Left colon (tissue), 2 donors: ENCODE measurements around the gene TMEM185A. TPM values are rescaled to one million over a fixed set of nuclear protein-coding genes. Genes with fewer than 3 reads are reported as not detected.
"Not testable (repeated sequence)": the region's sequence is repeated elsewhere in the genome, so short reads cannot be mapped to it uniquely, and the experiment has no call there.

ENCODE experiments used
- ATAC-seq: fragments of 200-7000 bp; cut with Tn5 transposase; one replicate; pipeline ENCODE4 v1.9.1; 2020; ENCODE audit warnings: mild to moderate bottlenecking, moderate library complexity
- DNase-seq, 2 donors: peaks; one replicate each; pipeline ENCODE4 v3.0.0-alpha.2; 2020
- intact Hi-C, 2 donors: fragments of 100-400 bp; cut with DNase I in 1 of 2; cut with micrococcal nuclease in 1 of 2; formaldehyde crosslinking; loops; one replicate each; pipeline versions ENCODE4 v1.11.2 to v1.14.0; 2022; cut with DNase I, micrococcal nuclease
- total RNA-seq, 2 donors: library from RNA; stranded (reverse); fragmentation: NEBNext Ultra II Directional; extraction: Animal tissue kit (Norgen Biotek cat#: 25700); gene quantifications; one replicate each; pipeline ENCODE4 v1.2.1, GENCODE V29; 2021
- donor health status: DM: no; HTN: no; CAD: no.
- donor health status: DM: yes; HTN: yes; CAD: no.

TMEM185A gene
- total RNA-seq, 2 donors from 2014 or later: 19.8 to 22.1 TPM

GRCh38 chrX:149629730-149630387 lies 1.7 kb downstream of the TMEM185A start:
- no peak for DNase-seq
- no peak for ATAC-seq
- intact Hi-C loops: no loop called here

- DNase-seq: no peak
- intact Hi-C loops: no loop called here
- no peak for ATAC-seq
These were observed 2.8 kb downstream of the TMEM185A start for GRCh38 chrX:149628768-149629167.

- ATAC-seq (no peak), DNase-seq (no peak)
- intact Hi-C loops: no loop called here
These were observed 3.3 kb downstream of the TMEM185A start for GRCh38 chrX:149628280-149628679.

- intact Hi-C loops, DNase-seq, ATAC-seq: not testable (repeated sequence)
These were observed 4.8 kb downstream of the TMEM185A start for GRCh38 chrX:149626829-149627228.

GRCh38 chrX:149619662-149620061 lies 11.9 kb downstream of the TMEM185A start:
- ATAC-seq, intact Hi-C loops: not testable (repeated sequence)

GRCh38 chrX:149618871-149619270 lies 12.7 kb downstream of the TMEM185A start:
- ATAC-seq (no peak), DNase-seq (no peak)
- intact Hi-C loops: no loop called here

More at GRCh38 chrX:149619662-149620061, 11.9 kb downstream of the TMEM185A start:
- not testable (repeated sequence) for DNase-seq

GRCh38 chrX:149611623-149612175 lies 19.9 kb downstream of the TMEM185A start:
- ATAC-seq: peak; percentile 83
- intact Hi-C loops: no loop called here
- DNase-seq: no peak

GRCh38 chrX:149610511-149610910 lies 21.1 kb downstream of the TMEM185A start:
- intact Hi-C loops: no loop called here

GRCh38 chrX:149607699-149608098 lies 23.9 kb downstream of the TMEM185A start:
- DNase-seq: no peak
- ATAC-seq: no peak
- intact Hi-C loops: no loop called here

More at GRCh38 chrX:149610511-149610910, 21.1 kb downstream of the TMEM185A start:
- DNase-seq: no peak
- no peak for ATAC-seq

GRCh38 chrX:149605248-149605885 lies 26.2 kb downstream of the TMEM185A start:
- DNase-seq, ATAC-seq, intact Hi-C loops: not testable (repeated sequence)

- ATAC-seq, intact Hi-C loops, DNase-seq: not testable (repeated sequence)
These were observed 33.0 kb downstream of the TMEM185A start for GRCh38 chrX:149598603-149599002.

GRCh38 chrX:149595943-149596342 lies 35.6 kb downstream of the TMEM185A start:
- ATAC-seq, DNase-seq, intact Hi-C loops: not testable (repeated sequence)

GRCh38 chrX:149595214-149595613 lies 36.4 kb downstream of the TMEM185A start, which contains the start of gene HSFX2:
Gene HSFX2 (minus strand): TSS chrX:149595314. CDS start chrX:149594700, 614 bp downstream.
- intact Hi-C loops, ATAC-seq, DNase-seq: not testable (repeated sequence)

- intact Hi-C loops: not testable (repeated sequence)
These were observed 40.6 kb downstream of the TMEM185A start for GRCh38 chrX:149590993-149591392.

GRCh38 chrX:149587359-149587758 lies 44.2 kb downstream of the TMEM185A start, which contains the start of gene MAGEA9B:
Gene MAGEA9B (minus strand): TSS chrX:149587459. CDS start chrX:149583179, 4,280 bp downstream.
- ATAC-seq, DNase-seq, intact Hi-C loops: not testable (repeated sequence)

More at GRCh38 chrX:149590993-149591392, 40.6 kb downstream of the TMEM185A start:
- DNase-seq, ATAC-seq: not testable (repeated sequence)

- ATAC-seq, intact Hi-C loops, DNase-seq: not testable (repeated sequence)
These were observed 46.0 kb downstream of the TMEM185A start for GRCh38 chrX:149585631-149586030.

- DNase-seq, intact Hi-C loops: not testable (repeated sequence)
- peak; percentile 58 for ATAC-seq
These were observed 58.1 kb downstream of the TMEM185A start for GRCh38 chrX:149573456-149573855.

GRCh38 chrX:149572743-149573142 lies 58.8 kb downstream of the TMEM185A start:
- intact Hi-C loops: no loop called here
- peak; percentile 28 for ATAC-seq
- no peak for DNase-seq

GRCh38 chrX:149571770-149572169 lies 59.8 kb downstream of the TMEM185A start:
- intact Hi-C loops: no loop called here
- no peak for DNase-seq
- peak; percentile 97 for ATAC-seq
